Activated T-helper 2 cell treated with anti-CD3 and anti-CD28 coated beads, Interferon-gamma antibody, Interleukin-2, Interleukin-4, amounts not matched to agents 10 μg/mL and 5 μg/mL and 100 μg/mL, durations not matched to agents 14 hours and 24 hours and 36 hours (primary cell): ENCODE measurements around the gene STX3. TPM values are rescaled to one million over a fixed set of nuclear protein-coding genes. Genes with fewer than 3 reads are reported as not detected.

Source experiments
- DNase-seq: peaks from one replicate; pipeline ENCODE4 v3.0.0; 2021; ENCODE audit warnings: low spot score
- H3K27ac Mint-ChIP-seq: one replicate; pipeline ENCODE4 v1.8.0; 2021; ENCODE audit warnings: mixed read lengths
- H3K27me3 Mint-ChIP-seq: one replicate; pipeline ENCODE4 v1.8.0; 2021; ENCODE audit warnings: low read depth, mixed read lengths
- H3K36me3 Mint-ChIP-seq: one replicate; pipeline ENCODE4 v1.8.0; 2021; ENCODE audit warnings: low read depth, mixed read lengths
- H3K4me1 Mint-ChIP-seq: one replicate; pipeline ENCODE4 v1.8.0; 2021; ENCODE audit warnings: low read depth, mixed read lengths
- H3K4me3 Mint-ChIP-seq: one replicate; pipeline ENCODE4 v1.8.0; 2021; ENCODE audit warnings: low read depth, mild to moderate bottlenecking, moderate library complexity, mixed read lengths
- H3K9me3 Mint-ChIP-seq: one replicate; pipeline ENCODE4 v1.8.0; 2021; ENCODE audit warnings: mixed read lengths
- intact Hi-C: fragments of 100-400 bp; cut with micrococcal nuclease; formaldehyde crosslinking; loops from one replicate; pipeline ENCODE4 v1.15.1; 2023
- total RNA-seq: library from RNA; stranded (reverse); gene quantifications from 2 replicates; pipeline ENCODE4 v1.2.3, GENCODE V29; 2022

Gene STX3
- total RNA-seq, 1 donor from 2014 or later, result 9.9 TPM

GRCh38 chr11:59765068-59765735, 10.0 kb downstream of the STX3 start:
- no peak for DNase-seq
- intact Hi-C loops, result no loop called here
- Mint-ChIP-seq H3K4me1 (peaks cover 8% of the 10 kb centered on the region), H3K9me3 (no peaks in the 10 kb centered on the region), H3K27me3 (peaks cover 18% of the 10 kb centered on the region), H3K27ac (no peak overlapping the region), H3K36me3 (no peaks in the 10 kb centered on the region), H3K4me3 (no peak overlapping the region)

- intact Hi-C loops, result loop anchor here (1.0 to 2.0 kb wide), 2 partner anchors 12 to 18 kb away; no protein-coding TSS in a partner anchor
- Mint-ChIP-seq H3K4me3 (no peak overlapping the region), H3K27ac (peak overlapping the region; percentile 53), H3K9me3 (no peaks in the 10 kb centered on the region), H3K36me3 (no peaks in the 10 kb centered on the region), H3K4me1 (peaks cover 19% of the 10 kb centered on the region), H3K27me3 (peaks cover 14% of the 10 kb centered on the region)
- DNase-seq, result no peak
Measured at GRCh38 chr11:59766542-59767224, 11.5 kb downstream of the STX3 start.

- Mint-ChIP-seq H3K4me3 (no peak overlapping the region), H3K27ac (peak overlapping the region; percentile 53)
- peak; percentile 48 for DNase-seq
Measured at GRCh38 chr11:59767225-59767611, 12.0 kb downstream of the STX3 start.

GRCh38 chr11:59769111-59769510, 13.9 kb downstream of the STX3 start:
- Mint-ChIP-seq H3K4me3 (no peak overlapping the region), H3K36me3 (peaks cover 3% of the 10 kb centered on the region), H3K4me1 (peaks cover 34% of the 10 kb centered on the region), H3K27me3 (peaks cover 7% of the 10 kb centered on the region), H3K9me3 (no peaks in the 10 kb centered on the region), H3K27ac (no peak overlapping the region)
- intact Hi-C loops, result no loop called here
- no peak for DNase-seq

More at GRCh38 chr11:59767225-59767611, 12.0 kb downstream of the STX3 start:
- Mint-ChIP-seq H3K9me3 (no peaks in the 10 kb centered on the region), H3K4me1 (peaks cover 24% of the 10 kb centered on the region), H3K27me3 (peaks cover 14% of the 10 kb centered on the region), H3K36me3 (no peaks in the 10 kb centered on the region)
- intact Hi-C loops, result loop anchor here (1.0 to 2.0 kb wide), 2 partner anchors 13 to 18 kb away; no protein-coding TSS in a partner anchor

- H3K27me3 Mint-ChIP-seq, result peaks cover 6% of the 10 kb centered on the region
- H3K36me3 Mint-ChIP-seq, result peaks cover 3% of the 10 kb centered on the region
- H3K4me3 Mint-ChIP-seq, result no peak overlapping the region
- intact Hi-C loops, result no loop called here
- H3K27ac Mint-ChIP-seq, result no peak overlapping the region
- DNase-seq, result no peak
- H3K9me3 Mint-ChIP-seq, result no peaks in the 10 kb centered on the region
- peaks cover 34% of the 10 kb centered on the region for H3K4me1 Mint-ChIP-seq
Measured at GRCh38 chr11:59769828-59770227, 14.7 kb downstream of the STX3 start.

GRCh38 chr11:59770319-59770718, 15.1 kb downstream of the STX3 start:
- Mint-ChIP-seq H3K36me3 (peaks cover 3% of the 10 kb centered on the region), H3K27me3 (peaks cover 3% of the 10 kb centered on the region), H3K27ac (no peak overlapping the region), H3K9me3 (no peaks in the 10 kb centered on the region), H3K4me1 (peaks cover 33% of the 10 kb centered on the region), H3K4me3 (no peak overlapping the region)
- intact Hi-C loops, result no loop called here
- no peak for DNase-seq

GRCh38 chr11:59770869-59771268, 15.7 kb downstream of the STX3 start:
- Mint-ChIP-seq H3K36me3 (peaks cover 7% of the 10 kb centered on the region), H3K27ac (no peak overlapping the region), H3K27me3 (peaks cover 3% of the 10 kb centered on the region), H3K4me1 (peaks cover 37% of the 10 kb centered on the region), H3K9me3 (no peaks in the 10 kb centered on the region), H3K4me3 (no peak overlapping the region)
- DNase-seq, result no peak
- intact Hi-C loops, result no loop called here

GRCh38 chr11:59771605-59772004, 16.4 kb downstream of the STX3 start:
- H3K27ac Mint-ChIP-seq, result peak overlapping the region; percentile 48
- H3K4me3 Mint-ChIP-seq, result no peak overlapping the region
- intact Hi-C loops, result no loop called here

GRCh38 chr11:59773083-59773440, 17.9 kb downstream of the STX3 start:
- Mint-ChIP-seq H3K4me3 (no peak overlapping the region), H3K27ac (peak overlapping the region; percentile 29), H3K4me1 (peaks cover 55% of the 10 kb centered on the region), H3K36me3 (peaks cover 19% of the 10 kb centered on the region), H3K27me3 (no peaks in the 10 kb centered on the region), H3K9me3 (no peaks in the 10 kb centered on the region)
- intact Hi-C loops, result no loop called here
- DNase-seq, result no peak

More at GRCh38 chr11:59771605-59772004, 16.4 kb downstream of the STX3 start:
- DNase-seq, result no peak
- H3K9me3 Mint-ChIP-seq, result no peaks in the 10 kb centered on the region
- peaks cover 10% of the 10 kb centered on the region for H3K36me3 Mint-ChIP-seq
- H3K27me3 Mint-ChIP-seq, result no peaks in the 10 kb centered on the region
- peaks cover 41% of the 10 kb centered on the region for H3K4me1 Mint-ChIP-seq

GRCh38 chr11:59776210-59777066, 21.3 kb downstream of the STX3 start:
- Mint-ChIP-seq H3K27me3 (no peaks in the 10 kb centered on the region), H3K4me3 (no peak overlapping the region), H3K9me3 (peaks cover 1% of the 10 kb centered on the region), H3K27ac (no peak overlapping the region), H3K36me3 (peaks cover 33% of the 10 kb centered on the region), H3K4me1 (peaks cover 55% of the 10 kb centered on the region)
- intact Hi-C loops, result no loop called here
- DNase-seq, result no peak

GRCh38 chr11:59777104-59777503, 21.9 kb downstream of the STX3 start:
- Mint-ChIP-seq H3K4me1 (peaks cover 50% of the 10 kb centered on the region), H3K9me3 (peaks cover 6% of the 10 kb centered on the region), H3K4me3 (no peak overlapping the region), H3K27me3 (no peaks in the 10 kb centered on the region), H3K27ac (no peak overlapping the region), H3K36me3 (peaks cover 38% of the 10 kb centered on the region)
- DNase-seq, result no peak
- intact Hi-C loops, result no loop called here

- Mint-ChIP-seq H3K4me3 (no peak overlapping the region), H3K9me3 (peaks cover 6% of the 10 kb centered on the region), H3K4me1 (peaks cover 46% of the 10 kb centered on the region), H3K36me3 (peaks cover 43% of the 10 kb centered on the region), H3K27ac (no peak overlapping the region), H3K27me3 (no peaks in the 10 kb centered on the region)
- intact Hi-C loops, result no loop called here
- no peak for DNase-seq
Measured at GRCh38 chr11:59778122-59778521, 22.9 kb downstream of the STX3 start.
